Measurements from ENCODE around the gene ELP2.

DNA sequence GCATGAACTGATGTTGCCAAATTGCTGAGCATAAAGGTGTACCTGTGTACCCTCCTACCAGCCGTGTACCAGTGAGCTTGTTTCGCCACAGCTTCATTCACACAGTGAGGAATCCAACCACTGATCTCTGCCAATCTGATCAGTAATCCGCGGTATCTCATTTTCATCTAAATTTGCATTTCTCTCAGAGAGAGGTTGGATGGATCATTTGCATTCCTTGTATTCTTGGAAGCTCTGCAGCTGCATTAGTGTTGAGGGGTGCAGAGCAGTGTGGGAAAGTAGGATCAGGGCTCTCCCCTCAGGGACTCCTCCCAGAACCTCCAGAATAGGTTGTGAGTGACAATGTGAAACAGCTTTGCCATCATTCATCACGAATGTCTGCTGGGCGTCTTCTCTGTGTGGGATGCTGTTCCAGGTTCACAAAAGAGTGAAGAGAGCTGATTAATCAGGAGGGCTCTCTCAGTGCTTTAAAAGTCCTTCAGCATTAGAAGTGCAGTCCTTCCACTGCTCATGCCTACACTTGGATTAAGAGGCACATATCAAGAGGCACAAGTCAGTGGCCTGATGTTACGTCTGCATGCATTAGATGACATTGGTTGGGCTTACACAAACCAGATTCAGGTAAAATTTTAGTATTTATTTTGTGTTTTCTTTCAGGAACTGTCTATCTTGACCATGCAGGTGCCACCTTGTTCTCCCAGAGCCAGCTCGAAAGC, 65.1 kb downstream of the ELP2 start:
- TF ChIP-seq, protein P1, sequence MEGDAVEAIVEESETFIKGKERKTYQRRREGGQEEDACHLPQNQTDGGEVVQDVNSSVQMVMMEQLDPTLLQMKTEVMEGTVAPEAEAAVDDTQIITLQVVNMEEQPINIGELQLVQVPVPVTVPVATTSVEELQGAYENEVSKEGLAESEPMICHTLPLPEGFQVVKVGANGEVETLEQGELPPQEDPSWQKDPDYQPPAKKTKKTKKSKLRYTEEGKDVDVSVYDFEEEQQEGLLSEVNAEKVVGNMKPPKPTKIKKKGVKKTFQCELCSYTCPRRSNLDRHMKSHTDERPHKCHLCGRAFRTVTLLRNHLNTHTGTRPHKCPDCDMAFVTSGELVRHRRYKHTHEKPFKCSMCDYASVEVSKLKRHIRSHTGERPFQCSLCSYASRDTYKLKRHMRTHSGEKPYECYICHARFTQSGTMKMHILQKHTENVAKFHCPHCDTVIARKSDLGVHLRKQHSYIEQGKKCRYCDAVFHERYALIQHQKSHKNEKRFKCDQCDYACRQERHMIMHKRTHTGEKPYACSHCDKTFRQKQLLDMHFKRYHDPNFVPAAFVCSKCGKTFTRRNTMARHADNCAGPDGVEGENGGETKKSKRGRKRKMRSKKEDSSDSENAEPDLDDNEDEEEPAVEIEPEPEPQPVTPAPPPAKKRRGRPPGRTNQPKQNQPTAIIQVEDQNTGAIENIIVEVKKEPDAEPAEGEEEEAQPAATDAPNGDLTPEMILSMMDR (IDR thresholded peaks at IDR 0.05) = no peak
- no peak for TF ChIP-seq POLR2A (IDR thresholded peaks at IDR 0.05)
